IPS-15b (cell line): Measurements from ENCODE around the gene SPAG4.

Experiments
- H3K27me3 ChIP-seq: one replicate; pipeline ENCODE4 v1.6.1; 2013; ENCODE audit warnings: low read length; ENCODE audit not compliant: control insufficient read depth, insufficient read depth
- H3K36me3 ChIP-seq: one replicate; pipeline ENCODE4 v1.6.1; 2013; ENCODE audit warnings: low read length; ENCODE audit not compliant: control insufficient read depth, insufficient read depth
- H3K4me1 ChIP-seq: one replicate; pipeline ENCODE4 v1.6.1; 2013; ENCODE audit warnings: mild to moderate bottlenecking, low read length; ENCODE audit not compliant: control insufficient read depth, insufficient read depth
- H3K4me3 ChIP-seq: one replicate; pipeline ENCODE4 v1.5.1; 2013; ENCODE audit warnings: low read depth, low read length
- H3K9ac ChIP-seq: one replicate; pipeline ENCODE4 v1.6.1; 2013; ENCODE audit warnings: low read depth, mild to moderate bottlenecking, low read length
- H3K9me3 ChIP-seq: one replicate; pipeline ENCODE4 v1.6.1; 2013; ENCODE audit warnings: mild to moderate bottlenecking, low read length; ENCODE audit not compliant: control insufficient read depth, insufficient read depth

SPAG4 gene

DNA sequence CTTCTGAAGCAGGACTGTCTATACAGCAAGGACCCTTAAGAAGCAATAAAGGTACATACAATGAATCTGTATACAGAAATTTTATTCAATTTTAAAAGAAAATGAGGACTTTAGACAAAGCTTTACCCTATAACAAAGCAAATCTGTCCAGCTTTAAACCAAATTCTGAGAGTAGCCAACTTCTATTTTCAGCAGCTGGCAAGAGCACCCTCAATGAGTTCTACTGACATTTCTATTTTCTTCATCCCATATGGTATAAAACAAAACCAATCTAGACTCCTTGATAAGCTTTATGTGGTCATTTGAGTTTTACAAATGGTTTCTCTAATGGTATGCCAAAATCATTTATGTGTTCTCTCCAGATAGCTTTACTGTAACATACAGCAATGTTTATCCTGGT is 36.3 kb downstream of the SPAG4 start:
- H3K27me3 ChIP-seq = no peaks in the 10 kb centered on the region
- no peaks in the 10 kb centered on the region for H3K9me3 ChIP-seq
- peaks cover 13% of the 10 kb centered on the region for H3K36me3 ChIP-seq

GRCh38 chr20:35652641-35653429 is 37.2 kb downstream of the SPAG4 start:
- Histone ChIP-seq H3K36me3 (peaks cover 13% of the 10 kb centered on the region), H3K4me3 (no peak overlapping the region)

More for the DNA sequence above, 36.3 kb downstream of the SPAG4 start:
- Histone ChIP-seq H3K4me1 (no peaks in the 10 kb centered on the region), H3K4me3 (no peak overlapping the region), H3K9ac (no peak overlapping the region)

DNA sequence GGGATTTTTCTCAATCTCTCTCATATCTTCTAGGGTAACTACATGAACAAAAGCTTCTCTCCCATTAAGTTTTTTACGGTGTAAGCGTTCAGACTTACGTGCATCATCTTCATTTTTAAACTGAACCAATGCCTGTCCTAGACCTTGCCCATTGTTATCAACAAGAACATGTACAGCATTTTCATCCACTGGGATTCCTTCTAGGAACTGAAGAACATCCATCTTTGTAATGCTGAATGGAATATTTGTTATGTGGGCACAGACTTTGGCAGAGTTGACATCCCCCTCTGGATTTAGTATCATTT is 37.8 kb downstream of the SPAG4 start:
- H3K27me3 ChIP-seq = no peaks in the 10 kb centered on the region
- H3K36me3 ChIP-seq = peaks cover 13% of the 10 kb centered on the region

More at GRCh38 chr20:35652641-35653429, 37.2 kb downstream of the SPAG4 start:
- Histone ChIP-seq H3K9ac (no peak overlapping the region), H3K27me3 (no peaks in the 10 kb centered on the region), H3K9me3 (no peaks in the 10 kb centered on the region), H3K4me1 (no peaks in the 10 kb centered on the region)

GRCh38 chr20:35653893-35654292 is 38.3 kb downstream of the SPAG4 start:
- peaks cover 13% of the 10 kb centered on the region for H3K36me3 ChIP-seq
- no peak overlapping the region for H3K4me3 ChIP-seq
- no peaks in the 10 kb centered on the region for H3K27me3 ChIP-seq
- H3K9me3 ChIP-seq = no peaks in the 10 kb centered on the region
- H3K4me1 ChIP-seq = no peaks in the 10 kb centered on the region
- no peak overlapping the region for H3K9ac ChIP-seq

More for the DNA sequence above, 37.8 kb downstream of the SPAG4 start:
- Histone ChIP-seq H3K4me1 (no peaks in the 10 kb centered on the region), H3K9ac (no peak overlapping the region), H3K9me3 (no peaks in the 10 kb centered on the region), H3K4me3 (no peak overlapping the region)

GRCh38 chr20:35654415-35654814 is 38.8 kb downstream of the SPAG4 start:
- no peak overlapping the region for H3K4me3 ChIP-seq
- no peaks in the 10 kb centered on the region for H3K9me3 ChIP-seq
- H3K4me1 ChIP-seq = no peaks in the 10 kb centered on the region
- no peak overlapping the region for H3K9ac ChIP-seq
- peaks cover 13% of the 10 kb centered on the region for H3K36me3 ChIP-seq
- no peaks in the 10 kb centered on the region for H3K27me3 ChIP-seq

GRCh38 chr20:35657271-35657670 is 41.6 kb downstream of the SPAG4 start:
- H3K4me1 ChIP-seq = peaks cover 13% of the 10 kb centered on the region
- no peak overlapping the region for H3K9ac ChIP-seq
- no peaks in the 10 kb centered on the region for H3K27me3 ChIP-seq
- no peaks in the 10 kb centered on the region for H3K9me3 ChIP-seq
- peaks cover 13% of the 10 kb centered on the region for H3K36me3 ChIP-seq
- no peak overlapping the region for H3K4me3 ChIP-seq

DNA sequence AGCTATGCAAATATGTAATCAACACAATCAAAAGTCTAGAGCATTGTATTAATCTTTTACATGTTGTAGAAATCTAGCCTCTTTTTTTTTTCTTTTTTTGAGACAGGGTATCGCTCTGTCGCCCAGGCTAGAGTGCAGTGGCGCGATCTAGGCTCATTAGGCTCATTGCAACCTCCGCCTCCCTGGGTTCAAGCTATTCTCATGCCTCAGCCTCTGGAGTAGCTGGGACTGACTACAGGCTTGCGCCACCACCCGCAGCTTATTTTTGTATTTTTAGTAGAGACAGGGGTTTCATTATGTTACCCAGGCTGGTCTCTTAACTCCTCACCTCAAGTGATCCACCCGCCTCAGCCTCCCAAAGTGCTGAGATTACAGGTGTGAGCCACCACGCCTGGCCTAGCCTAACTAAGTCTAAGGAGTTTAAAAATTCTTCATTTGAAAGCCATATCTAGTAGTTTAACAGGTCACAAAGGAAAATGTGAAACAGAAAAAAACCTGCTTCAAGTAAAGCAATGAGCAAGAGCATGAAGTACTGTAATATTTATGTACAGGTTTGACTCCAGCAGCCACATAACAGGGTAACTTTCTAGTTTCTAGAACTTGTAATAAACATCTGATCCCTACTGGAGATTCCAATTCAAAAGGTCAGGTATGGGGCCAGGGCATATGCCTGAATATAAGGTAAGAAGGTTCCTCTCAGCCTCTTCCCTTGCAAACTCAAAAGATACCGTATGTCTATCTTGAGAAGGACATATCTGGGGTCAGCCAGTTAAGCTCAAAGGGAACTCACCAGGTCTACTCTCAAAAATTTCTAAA is 44.7 kb downstream of the SPAG4 start:
- Histone ChIP-seq H3K4me1 (peaks cover 13% of the 10 kb centered on the region), H3K9me3 (no peaks in the 10 kb centered on the region), H3K27me3 (no peaks in the 10 kb centered on the region), H3K36me3 (no peaks in the 10 kb centered on the region), H3K4me3 (peak overlapping the region; percentile 7), H3K9ac (no peak overlapping the region)

GRCh38 chr20:35661053-35661452 is 45.4 kb downstream of the SPAG4 start:
- H3K4me3 ChIP-seq = no peak overlapping the region

DNA sequence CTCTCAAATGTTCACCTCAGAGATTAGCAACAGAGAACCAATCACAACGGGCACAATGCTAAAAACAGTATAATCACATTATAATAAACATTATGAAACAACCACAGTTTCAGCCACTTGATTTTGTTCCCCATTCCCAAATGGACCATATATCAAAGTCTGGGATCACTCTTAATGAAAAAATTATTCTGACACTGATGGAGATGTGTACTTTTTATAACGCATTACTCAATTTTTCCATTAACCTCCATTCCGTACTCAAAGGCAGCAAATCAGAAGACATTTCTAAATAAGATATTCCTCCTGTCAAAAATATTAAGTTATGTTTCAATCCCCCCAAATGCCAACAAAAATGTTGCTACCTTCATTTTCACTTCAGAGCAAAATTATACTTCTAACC is 46.3 kb downstream of the SPAG4 start:
- Histone ChIP-seq H3K36me3 (no peaks in the 10 kb centered on the region), H3K4me1 (peaks cover 13% of the 10 kb centered on the region), H3K4me3 (peak overlapping the region; percentile 16)

More at GRCh38 chr20:35661053-35661452, 45.4 kb downstream of the SPAG4 start:
- no peak overlapping the region for H3K9ac ChIP-seq
- no peaks in the 10 kb centered on the region for H3K9me3 ChIP-seq
- H3K4me1 ChIP-seq = peaks cover 13% of the 10 kb centered on the region
- H3K27me3 ChIP-seq = no peaks in the 10 kb centered on the region
- H3K36me3 ChIP-seq = no peaks in the 10 kb centered on the region

DNA sequence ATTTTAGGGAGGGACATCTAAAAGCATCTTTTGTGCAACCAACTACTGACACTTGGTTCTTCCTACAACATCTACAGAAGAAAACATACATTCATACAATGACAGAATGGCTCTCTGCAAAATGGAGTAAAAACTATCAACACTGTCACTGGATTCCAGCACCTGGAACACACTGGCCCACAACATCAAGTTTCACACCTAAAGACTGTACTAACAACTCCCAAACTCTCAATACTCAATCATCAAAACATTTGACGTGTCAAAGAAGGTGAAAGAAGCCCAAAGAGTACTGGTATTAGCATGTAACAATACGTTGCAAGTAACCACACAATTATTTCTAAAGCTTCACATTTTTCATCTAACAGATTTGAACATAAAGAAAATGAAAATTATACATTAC is 46.9 kb downstream of the SPAG4 start:
- no peaks in the 10 kb centered on the region for H3K27me3 ChIP-seq
- H3K9me3 ChIP-seq = no peaks in the 10 kb centered on the region
- H3K4me3 ChIP-seq = peak overlapping the region; percentile 100
- H3K4me1 ChIP-seq = peaks cover 13% of the 10 kb centered on the region
- H3K9ac ChIP-seq = no peak overlapping the region
- H3K36me3 ChIP-seq = no peaks in the 10 kb centered on the region

More for the DNA sequence above, 46.3 kb downstream of the SPAG4 start:
- Histone ChIP-seq H3K9me3 (no peaks in the 10 kb centered on the region), H3K9ac (no peak overlapping the region), H3K27me3 (no peaks in the 10 kb centered on the region)

GRCh38 chr20:35663516-35664465 is 48.2 kb downstream of the SPAG4 start:
- Histone ChIP-seq H3K27me3 (no peaks in the 10 kb centered on the region), H3K36me3 (no peaks in the 10 kb centered on the region), H3K4me3 (peak overlapping the region; percentile 100), H3K9me3 (no peaks in the 10 kb centered on the region), H3K9ac (peak overlapping the region; percentile 100), H3K4me1 (peaks cover 13% of the 10 kb centered on the region)
